GM23338 (cell line): ENCODE measurements around the gene HABP4. TPM values are rescaled to one million over a fixed set of nuclear protein-coding genes. Genes with fewer than 3 reads are reported as not detected.

Experiments
- ATAC-seq: fragments of 200-7000 bp; cut with Tn5 transposase; 3 replicates; pipeline ENCODE4 v1.9.1; 2020
- DNase-seq: peaks from one replicate; pipeline ENCODE4 v3.0.0-alpha.2; 2015; ENCODE audit warnings: low spot score
- H2AFZ ChIP-seq: fragments of 200-600 bp; sonication (generic); 2 replicates; pipeline ENCODE4 v1.8.0; 2016; ENCODE audit warnings: antibody characterized with exemption, mild to moderate bottlenecking, moderate library complexity
- H3F3A ChIP-seq: fragments of 200-600 bp; sonication (generic); replicated peaks from 2 replicates; pipeline ENCODE4 v1.8.0; 2017; ENCODE audit warnings: antibody characterized with exemption, mixed run types, low read depth
- H3K27ac ChIP-seq: fragments of 200-600 bp; sonication (generic); 2 replicates; pipeline ENCODE4 v1.6.1; 2016; ENCODE audit warnings: low read depth
- H3K27me3 ChIP-seq: fragments of 200-600 bp; sonication (generic); 2 replicates; pipeline ENCODE4 v1.8.0; 2016; ENCODE audit warnings: mild to moderate bottlenecking, mixed run types, moderate library complexity; ENCODE audit not compliant: insufficient read depth
- H3K36me3 ChIP-seq: fragments of 200-600 bp; sonication (generic); 2 replicates; pipeline ENCODE4 v1.8.0; 2016; ENCODE audit warnings: mild to moderate bottlenecking; ENCODE audit not compliant: insufficient read depth
- H3K4me1 ChIP-seq: fragments of 200-600 bp; sonication (generic); 2 replicates; pipeline ENCODE4 v1.8.0; 2016; ENCODE audit warnings: mild to moderate bottlenecking, moderate library complexity; ENCODE audit not compliant: insufficient read depth
- H3K4me2 ChIP-seq: fragments of 200-600 bp; sonication (generic); 2 replicates; pipeline ENCODE4 v1.7.1; 2017; ENCODE audit warnings: mixed run types
- H3K4me3 ChIP-seq: fragments of 200-600 bp; sonication (generic); 2 replicates; pipeline ENCODE4 v1.6.1; 2016; ENCODE audit warnings: mixed run types
- H3K79me2 ChIP-seq: fragments of 200-600 bp; sonication (generic); replicated peaks from 2 replicates; pipeline ENCODE4 v1.8.0; 2017; ENCODE audit warnings: mild to moderate bottlenecking; ENCODE audit not compliant: insufficient read depth
- H3K9me2 ChIP-seq: fragments of 200-600 bp; sonication (generic); 2 replicates; pipeline ENCODE4 v1.8.0; 2017; ENCODE audit not compliant: insufficient read depth
- H4K20me1 ChIP-seq: fragments of 200-600 bp; sonication (generic); replicated peaks from 2 replicates; pipeline ENCODE4 v1.8.0; 2017; ENCODE audit warnings: mild to moderate bottlenecking; ENCODE audit not compliant: insufficient read depth
- H3K27ac Mint-ChIP-seq: 2 replicates; pipeline ENCODE4 v1.8.0; 2020; ENCODE audit warnings: inconsistent platforms, mild to moderate bottlenecking, moderate library complexity, mixed read lengths
- H3K27me3 Mint-ChIP-seq: 3 replicates; pipeline ENCODE4 v1.8.0; 2022; ENCODE audit warnings: low read depth, mild to moderate bottlenecking, moderate library complexity, mixed read lengths, inconsistent platforms; ENCODE audit not compliant: insufficient read depth, poor library complexity
- H3K36me3 Mint-ChIP-seq: 3 replicates; pipeline ENCODE4 v1.8.0; 2021; ENCODE audit warnings: low read depth, mild to moderate bottlenecking, inconsistent platforms, moderate library complexity, mixed read lengths
- H3K4me1 Mint-ChIP-seq: 3 replicates; pipeline ENCODE4 v1.8.0; 2020; ENCODE audit warnings: mild to moderate bottlenecking, inconsistent platforms, mixed read lengths
- H3K4me3 Mint-ChIP-seq: 3 replicates; pipeline ENCODE4 v1.8.0; 2021; ENCODE audit warnings: moderate library complexity, mild to moderate bottlenecking, inconsistent platforms, mixed read lengths
- H3K9me3 Mint-ChIP-seq: 3 replicates; pipeline ENCODE4 v1.8.0; 2020; ENCODE audit warnings: moderate library complexity, mild to moderate bottlenecking, inconsistent platforms, mixed read lengths
- EZH2 ChIP-seq: fragments of 200-600 bp; sonication (generic); IDR thresholded peaks from one replicate; pipeline ENCODE4 v1.8.0; 2017; ENCODE audit warnings: antibody characterized with exemption, mild to moderate bottlenecking, low read depth; ENCODE audit not compliant: unreplicated experiment
- EZH2phosphoT487 ChIP-seq: fragments of 200-600 bp; sonication (generic); IDR thresholded peaks from one replicate; pipeline ENCODE4 v1.8.1; 2018; ENCODE audit warnings: antibody characterized with exemption; ENCODE audit not compliant: unreplicated experiment
- JUNB ChIP-seq: IDR thresholded peaks from one replicate; pipeline ENCODE4 v1.6.1; 2016; ENCODE audit warnings: antibody characterized with exemption; ENCODE audit not compliant: unreplicated experiment
- POLR2AphosphoS5 ChIP-seq: IDR thresholded peaks from 2 replicates; pipeline ENCODE4 v1.6.1; 2016; ENCODE audit warnings: antibody characterized with exemption, low read depth
- ZNF114 ChIP-seq: fragments of 250-450 bp; sonication (Bioruptor Pico); IDR thresholded peaks from 2 replicates; pipeline ENCODE4 v1.5.0; 2020; ENCODE audit warnings: mild to moderate bottlenecking, moderate library complexity
- ZNF331 ChIP-seq: fragments of 250-450 bp; sonication (Bioruptor Pico); IDR thresholded peaks from 2 replicates; pipeline ENCODE4 v1.5.0; 2020; ENCODE audit warnings: low read depth, mild to moderate bottlenecking, moderate library complexity
- ZNF462 ChIP-seq: fragments of 250-450 bp; sonication (Bioruptor Pico); IDR thresholded peaks from 2 replicates; pipeline ENCODE4 v1.5.0; 2020; ENCODE audit warnings: mild to moderate bottlenecking, moderate library complexity
- polyA plus RNA-seq: library from polyadenylated mRNA; unstranded; fragments of >200 nt; fragmentation: Nextera tagmentation; extraction: Ambion mirVana; gene quantifications from 2 replicates; pipeline ENCODE4 v1.2.1, GENCODE V29; 2016
- total RNA-seq: library from RNA; depleted of rRNA; stranded (reverse); fragments of >200 nt; shearing (Covaris generic); gene quantifications from 2 replicates; pipeline ENCODE4 v1.2.3, GENCODE V29; 2014
- TF ChIP-seq, protein P1 (sequence below), 2 experiments: fragments of 200-600 bp in 1 of 2; sonication (generic) in 1 of 2; conservative IDR thresholded peaks; 2 replicates each; pipeline versions ENCODE4 v1.5.1 to v1.6.1; 2016 to 2017; ENCODE audit warnings: antibody characterized with exemption in 2 of 2, low read depth in 2 of 2, mild to moderate bottlenecking in 2 of 2, moderate library complexity in 1 of 2
- TF ChIP-seq, protein P2 (sequence below): IDR thresholded peaks from 2 replicates; pipeline ENCODE4 v1.6.1; 2016; ENCODE audit warnings: antibody characterized with exemption

The HABP4 gene
- total and polyA plus RNA-seq, 2 experiments from 2014 or later = 8.8 to 9.9 TPM

DNA sequence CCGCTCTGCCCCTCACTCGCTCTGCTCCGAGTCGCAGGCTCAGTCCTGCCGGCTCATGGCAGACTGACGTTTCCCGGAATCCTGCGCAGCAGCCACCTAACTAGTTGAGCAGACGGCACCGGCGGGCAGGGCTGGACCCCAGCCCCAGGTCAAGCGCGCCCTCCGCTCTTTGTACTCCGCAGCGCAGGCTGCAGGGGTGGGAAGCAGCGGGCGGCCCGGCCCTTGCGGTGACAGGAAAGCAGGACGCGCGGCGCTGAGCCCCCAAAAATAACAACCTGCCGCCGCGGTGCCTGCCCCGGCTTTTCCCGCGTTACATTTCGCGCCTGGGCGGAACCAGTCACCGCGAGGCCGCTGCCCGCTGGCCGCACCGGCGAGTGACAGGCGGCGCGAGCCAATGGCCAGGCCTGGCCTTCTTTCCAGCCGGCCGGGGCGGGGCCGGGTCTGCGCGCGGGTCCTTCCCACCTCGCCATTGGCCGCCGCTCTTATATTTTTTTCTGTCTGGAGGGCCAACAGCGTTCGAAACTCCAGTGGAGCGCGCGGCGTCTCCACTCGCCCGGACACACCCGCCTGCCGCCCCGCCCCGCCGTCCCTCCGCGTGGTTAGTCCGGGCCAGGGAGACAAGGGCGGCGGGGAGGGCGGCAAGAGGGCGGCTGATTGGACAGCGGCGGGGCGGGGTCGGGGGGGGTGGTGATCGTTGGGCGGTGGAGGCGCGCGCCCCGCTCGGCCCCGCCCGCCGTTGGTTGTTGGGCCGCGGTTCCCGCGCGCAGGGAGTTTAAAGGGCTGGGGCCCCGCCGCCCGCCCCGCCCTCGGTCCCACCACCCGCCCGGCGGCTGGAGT lies 31.7 kb upstream of the HABP4 start, which contains the start of gene ZNF367:
ZNF367 (minus strand) TSS at position 288 of the 837 bp plus-strand sequence. CDS start 338 bp downstream, outside the sequence.
- TF ChIP-seq POLR2AphosphoS5 = peak; percentile 67
- TF ChIP-seq, protein P1, sequence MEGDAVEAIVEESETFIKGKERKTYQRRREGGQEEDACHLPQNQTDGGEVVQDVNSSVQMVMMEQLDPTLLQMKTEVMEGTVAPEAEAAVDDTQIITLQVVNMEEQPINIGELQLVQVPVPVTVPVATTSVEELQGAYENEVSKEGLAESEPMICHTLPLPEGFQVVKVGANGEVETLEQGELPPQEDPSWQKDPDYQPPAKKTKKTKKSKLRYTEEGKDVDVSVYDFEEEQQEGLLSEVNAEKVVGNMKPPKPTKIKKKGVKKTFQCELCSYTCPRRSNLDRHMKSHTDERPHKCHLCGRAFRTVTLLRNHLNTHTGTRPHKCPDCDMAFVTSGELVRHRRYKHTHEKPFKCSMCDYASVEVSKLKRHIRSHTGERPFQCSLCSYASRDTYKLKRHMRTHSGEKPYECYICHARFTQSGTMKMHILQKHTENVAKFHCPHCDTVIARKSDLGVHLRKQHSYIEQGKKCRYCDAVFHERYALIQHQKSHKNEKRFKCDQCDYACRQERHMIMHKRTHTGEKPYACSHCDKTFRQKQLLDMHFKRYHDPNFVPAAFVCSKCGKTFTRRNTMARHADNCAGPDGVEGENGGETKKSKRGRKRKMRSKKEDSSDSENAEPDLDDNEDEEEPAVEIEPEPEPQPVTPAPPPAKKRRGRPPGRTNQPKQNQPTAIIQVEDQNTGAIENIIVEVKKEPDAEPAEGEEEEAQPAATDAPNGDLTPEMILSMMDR (conservative IDR thresholded peaks at IDR 0.05; ENCODE audit: low read depth in 2 of 2) = no peak
- TF ChIP-seq, protein P2, sequence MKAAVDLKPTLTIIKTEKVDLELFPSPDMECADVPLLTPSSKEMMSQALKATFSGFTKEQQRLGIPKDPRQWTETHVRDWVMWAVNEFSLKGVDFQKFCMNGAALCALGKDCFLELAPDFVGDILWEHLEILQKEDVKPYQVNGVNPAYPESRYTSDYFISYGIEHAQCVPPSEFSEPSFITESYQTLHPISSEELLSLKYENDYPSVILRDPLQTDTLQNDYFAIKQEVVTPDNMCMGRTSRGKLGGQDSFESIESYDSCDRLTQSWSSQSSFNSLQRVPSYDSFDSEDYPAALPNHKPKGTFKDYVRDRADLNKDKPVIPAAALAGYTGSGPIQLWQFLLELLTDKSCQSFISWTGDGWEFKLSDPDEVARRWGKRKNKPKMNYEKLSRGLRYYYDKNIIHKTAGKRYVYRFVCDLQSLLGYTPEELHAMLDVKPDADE = peak; percentile 15; the same call in 1 of the 2 replicates
- Histone ChIP-seq H3K4me3 (peak within 1 kb of the TSS; percentile 84), H3K27me3 (no peaks in the 10 kb centered on the region), H3K79me2 (peaks cover 37% of the 10 kb centered on the region), H3K4me2 (peak within 1 kb of the TSS; percentile 96), H2AFZ (peak within 1 kb of the TSS; percentile 25; the same call in 1 of the 2 replicates), H3K36me3 (no peaks in the 10 kb centered on the region), H3K27ac (peak within 1 kb of the TSS; percentile 98), H3K4me1 (peaks cover 28% of the 10 kb centered on the region), H3F3A (0 out of 2 replicates have a peak, but pooled peaks cover 9% of the 10 kb centered on the region), H4K20me1 (peaks cover 16% of the 10 kb centered on the region; the same call in 1 of the 2 replicates), H3K9me2 (no peaks in the 10 kb centered on the region)
- H3K4me1 Mint-ChIP-seq = peaks cover 38% of the 10 kb centered on the region
- ATAC-seq (peak; percentile 83), DNase-seq (peak; percentile 95)
- H3K27me3 Mint-ChIP-seq = peaks cover 21% of the 10 kb centered on the region
- H3K36me3 Mint-ChIP-seq = peaks cover 6% of the 10 kb centered on the region; the same call in 2 of the 3 replicates
- H3K9me3 Mint-ChIP-seq = no peaks in the 10 kb centered on the region
- H3K4me3 Mint-ChIP-seq = peak within 1 kb of the TSS; percentile 94
- peak within 1 kb of the TSS; percentile 95 for H3K27ac Mint-ChIP-seq

DNA sequence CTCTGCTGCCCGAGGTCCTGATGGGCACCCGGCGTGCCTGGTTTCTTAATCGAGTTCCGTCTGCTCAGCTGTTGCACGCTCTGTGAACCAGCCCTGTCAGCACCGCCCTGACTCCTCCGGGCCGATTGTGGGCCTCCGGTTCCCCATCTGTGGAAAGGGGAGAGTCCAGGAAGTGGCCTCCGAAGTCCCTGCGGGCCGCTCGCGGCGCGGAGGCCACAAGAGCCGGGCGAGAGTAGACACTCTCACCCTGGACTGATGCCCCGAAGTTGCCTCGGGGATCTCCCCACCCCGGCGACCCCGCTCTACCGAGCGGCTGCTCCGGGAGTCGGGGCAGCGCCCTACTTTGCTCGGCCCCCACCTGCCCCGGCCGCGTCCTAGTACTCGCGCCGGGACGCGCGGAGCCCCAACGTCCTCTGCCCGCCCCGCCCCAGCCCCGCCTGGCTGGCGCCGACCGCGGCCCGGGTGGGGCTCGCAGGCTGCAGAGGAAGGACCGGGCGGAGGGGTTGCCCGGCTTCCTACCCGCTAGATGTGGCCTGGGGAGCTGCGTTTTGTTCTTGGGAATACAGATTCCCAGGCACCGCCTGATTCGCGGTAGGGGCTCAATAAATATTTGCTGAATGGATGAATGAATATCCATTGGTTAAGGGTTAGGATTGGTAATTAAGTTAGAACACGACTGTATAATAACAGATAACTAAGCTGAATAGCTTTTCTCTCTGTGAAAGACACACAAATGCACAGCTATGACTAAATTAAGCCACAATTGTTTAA lies 30.9 kb upstream of the HABP4 start:
- H3K4me1 Mint-ChIP-seq = peaks cover 37% of the 10 kb centered on the region
- peak; percentile 58 for ATAC-seq
- Histone ChIP-seq H3K4me1 (peaks cover 24% of the 10 kb centered on the region), H3K36me3 (no peaks in the 10 kb centered on the region), H2AFZ (peak overlapping the region; percentile 25; the same call in 1 of the 2 replicates), H3K4me2 (peak overlapping the region; percentile 93), H3K27me3 (no peaks in the 10 kb centered on the region), H3K9me2 (no peaks in the 10 kb centered on the region), H3K79me2 (peaks cover 29% of the 10 kb centered on the region), H4K20me1 (peaks cover 14% of the 10 kb centered on the region; the same call in 1 of the 2 replicates), H3F3A (0 out of 2 replicates have a peak, but pooled peaks cover 4% of the 10 kb centered on the region), H3K27ac (peak overlapping the region; percentile 98), H3K4me3 (peak overlapping the region; percentile 55)
- peak overlapping the region; percentile 88 for H3K4me3 Mint-ChIP-seq
- H3K36me3 Mint-ChIP-seq = peaks cover 6% of the 10 kb centered on the region; the same call in 2 of the 3 replicates
- peaks cover 18% of the 10 kb centered on the region for H3K27me3 Mint-ChIP-seq
- peak overlapping the region; percentile 95 for H3K27ac Mint-ChIP-seq
- DNase-seq = peak; percentile 78
- no peaks in the 10 kb centered on the region for H3K9me3 Mint-ChIP-seq
- TF ChIP-seq JUNB (no peak), POLR2AphosphoS5 (peak; percentile 40; the same call in 1 of the 2 replicates), EZH2 (no peak), ZNF331 (CRISPR knock-in tag) (no peak), ZNF114 (no peak), EZH2phosphoT487 (no peak), ZNF462 (CRISPR knock-in tag) (no peak)
